Gastroesophageal sphincter (tissue), 4 donors: ENCODE measurements around the gene TAF4. TPM values are rescaled to one million over a fixed set of nuclear protein-coding genes. Genes with fewer than 3 reads are reported as not detected.

Experiments
- ATAC-seq: fragments of 150-250 bp; one replicate; pipeline ENCODE4 v1.9.1; 2016; ENCODE audit warnings: mild to moderate bottlenecking, moderate library complexity
- H3K27ac ChIP-seq, 4 donors: fragments of 200-600 bp; sonication (generic) in 3 of 4; 1 replicate in 3 of 4; 2 replicates in 1 of 4; pipeline ENCODE4 v1.5.1; 2016 to 2019
- H3K27me3 ChIP-seq: fragments of 200-600 bp; sonication (generic); one replicate; pipeline ENCODE4 v1.5.1; 2019
- H3K36me3 ChIP-seq, 2 donors: fragments of 200-600 bp; sonication (generic); one replicate each; pipeline ENCODE4 v1.5.1; 2019; ENCODE audit warnings: control low read depth in 1 of 2
- H3K4me1 ChIP-seq, 3 donors: fragments of 200-600 bp; sonication (generic); 1 replicate in 2 of 3; 2 replicates in 1 of 3; pipeline ENCODE4 v1.5.1; 2016 to 2019; ENCODE audit warnings: control low read depth in 2 of 3
- H3K4me3 ChIP-seq, 2 donors: fragments of 200-600 bp; sonication (generic); one replicate each; pipeline ENCODE4 v1.5.1; 2019; ENCODE audit warnings: mild to moderate bottlenecking in 1 of 2, moderate library complexity in 1 of 2
- H3K9me3 ChIP-seq, 3 donors: fragments of 200-600 bp; sonication (generic); one replicate each; pipeline ENCODE4 v1.5.1; 2017 to 2019; ENCODE audit warnings: control low read depth in 2 of 3
- EP300 ChIP-seq: sonication (generic); formaldehyde crosslinking; IDR thresholded peaks from one replicate; pipeline ENCODE4 v1.6.1; 2017; ENCODE audit warnings: antibody characterized with exemption, mild to moderate bottlenecking
- POLR2A ChIP-seq, 2 donors: fragments of 450-650 bp; IDR thresholded peaks; one replicate each; pipeline ENCODE4 v1.6.1; 2017; ENCODE audit warnings: antibody characterized with exemption in 2 of 2, mild to moderate bottlenecking in 2 of 2, moderate library complexity in 1 of 2
- POLR2AphosphoS5 ChIP-seq: sonication (generic); formaldehyde crosslinking; IDR thresholded peaks from one replicate; pipeline ENCODE4 v1.6.1; 2017; ENCODE audit warnings: antibody characterized with exemption
- WGBS, 2 donors: methylation state at CpG; one replicate each; pipeline ENCODE4 v1.1.5; 2018; ENCODE audit warnings: low coverage in 1 of 2; 5-methylcytosine and 5-hydroxymethylcytosine counted together
- total RNA-seq, 4 donors: library from RNA; depleted of rRNA; stranded (reverse); fragments of >200 nt; gene quantifications; one replicate each; pipeline ENCODE4 v1.1.0, GENCODE V29; 2016
- TF ChIP-seq, protein P1 (sequence below), 4 experiments: fragments of 200-600 bp in 2 of 4; fragments of 450-650 bp in 2 of 4; sonication (generic) in 1 of 4; IDR thresholded peaks; one replicate each; pipeline ENCODE4 v1.5.1; 2017 to 2019; ENCODE audit warnings: antibody characterized with exemption in 4 of 4, mild to moderate bottlenecking in 2 of 4, moderate library complexity in 2 of 4

Gene TAF4
- total RNA-seq, 4 donors from 2014 or later = 7.6 to 19.9 (median 15.5) TPM

DNA sequence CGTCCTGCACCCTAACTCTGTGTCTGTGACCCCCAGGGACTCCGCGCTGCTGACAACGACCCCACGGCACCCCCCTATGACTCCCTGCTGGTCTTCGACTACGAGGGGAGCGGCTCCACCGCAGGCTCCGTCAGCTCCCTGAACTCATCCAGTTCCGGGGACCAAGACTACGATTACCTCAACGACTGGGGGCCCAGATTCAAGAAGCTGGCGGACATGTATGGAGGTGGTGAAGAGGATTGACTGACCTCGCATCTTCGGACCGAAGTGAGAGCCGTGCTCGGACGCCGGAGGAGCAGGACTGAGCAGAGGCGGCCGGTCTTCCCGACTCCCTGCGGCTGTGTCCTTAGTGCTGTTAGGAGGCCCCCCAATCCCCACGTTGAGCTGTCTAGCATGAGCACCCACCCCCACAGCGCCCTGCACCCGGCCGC lies 129.0 kb downstream of the TAF4 start:
- TF ChIP-seq POLR2A (IDR thresholded peaks at IDR 0.05) = no peak
- TF ChIP-seq, protein P1, sequence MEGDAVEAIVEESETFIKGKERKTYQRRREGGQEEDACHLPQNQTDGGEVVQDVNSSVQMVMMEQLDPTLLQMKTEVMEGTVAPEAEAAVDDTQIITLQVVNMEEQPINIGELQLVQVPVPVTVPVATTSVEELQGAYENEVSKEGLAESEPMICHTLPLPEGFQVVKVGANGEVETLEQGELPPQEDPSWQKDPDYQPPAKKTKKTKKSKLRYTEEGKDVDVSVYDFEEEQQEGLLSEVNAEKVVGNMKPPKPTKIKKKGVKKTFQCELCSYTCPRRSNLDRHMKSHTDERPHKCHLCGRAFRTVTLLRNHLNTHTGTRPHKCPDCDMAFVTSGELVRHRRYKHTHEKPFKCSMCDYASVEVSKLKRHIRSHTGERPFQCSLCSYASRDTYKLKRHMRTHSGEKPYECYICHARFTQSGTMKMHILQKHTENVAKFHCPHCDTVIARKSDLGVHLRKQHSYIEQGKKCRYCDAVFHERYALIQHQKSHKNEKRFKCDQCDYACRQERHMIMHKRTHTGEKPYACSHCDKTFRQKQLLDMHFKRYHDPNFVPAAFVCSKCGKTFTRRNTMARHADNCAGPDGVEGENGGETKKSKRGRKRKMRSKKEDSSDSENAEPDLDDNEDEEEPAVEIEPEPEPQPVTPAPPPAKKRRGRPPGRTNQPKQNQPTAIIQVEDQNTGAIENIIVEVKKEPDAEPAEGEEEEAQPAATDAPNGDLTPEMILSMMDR (IDR thresholded peaks at IDR 0.05) = no peak
- no peak for TF ChIP-seq EP300
- TF ChIP-seq POLR2AphosphoS5 = no peak
- no peak overlapping the region for H3K27ac ChIP-seq
- H3K4me1 ChIP-seq = no peaks in the 10 kb centered on the region
- H3K27me3 ChIP-seq = peaks cover 44% of the 10 kb centered on the region
- no peaks in the 10 kb centered on the region for H3K36me3 ChIP-seq
- no peak for ATAC-seq
- no peaks in the 10 kb centered on the region for H3K9me3 ChIP-seq
- 63% methylated on average over 1 of the region's 29 CpGs; no CpG with 5 or more reads in 1 of the 2 donors for WGBS, 2 donors
- no peak overlapping the region for H3K4me3 ChIP-seq

DNA sequence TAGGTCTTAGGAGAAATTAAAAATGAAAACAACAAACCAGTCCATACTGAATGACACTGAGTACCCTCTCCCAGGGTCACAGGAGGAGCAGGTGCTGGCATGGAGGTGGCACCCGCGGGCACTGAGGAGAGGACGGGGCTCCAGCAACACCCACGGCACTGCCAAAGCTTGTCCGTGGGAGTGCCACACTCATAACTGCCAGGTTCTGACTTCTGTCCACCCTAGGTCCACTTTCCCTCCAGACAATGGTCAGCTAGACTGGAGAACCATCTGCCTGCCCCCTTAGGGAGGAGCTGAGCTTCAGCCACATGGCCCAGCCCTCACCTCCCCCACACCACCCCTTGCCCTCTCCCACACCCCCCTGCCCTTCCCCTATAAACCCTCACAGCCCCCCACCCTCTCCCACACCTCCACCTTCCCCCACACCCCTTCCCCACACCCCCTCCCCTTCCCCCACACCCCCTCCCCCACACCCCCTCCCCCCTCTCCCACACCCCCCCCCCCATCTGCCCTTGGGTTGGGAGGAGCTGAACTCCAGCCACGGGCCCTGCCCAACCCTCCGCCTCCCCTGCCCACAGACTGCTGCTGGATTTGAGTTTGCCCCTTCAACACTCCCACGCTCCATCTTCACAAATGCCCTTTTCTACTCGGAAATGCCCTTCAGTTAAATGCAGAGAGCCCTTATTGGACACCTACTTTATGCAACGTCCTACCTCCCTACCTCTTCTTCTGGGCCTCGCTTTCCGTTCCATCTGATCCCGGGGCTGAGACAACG lies 129.6 kb downstream of the TAF4 start:
- Histone ChIP-seq H3K27ac (no peak overlapping the region), H3K9me3 (no peaks in the 10 kb centered on the region), H3K27me3 (peaks cover 44% of the 10 kb centered on the region), H3K4me1 (no peaks in the 10 kb centered on the region), H3K4me3 (no peak overlapping the region), H3K36me3 (no peaks in the 10 kb centered on the region)
- ATAC-seq = no peak
- WGBS, 2 donors = 83% methylated on average over 5 to 13 of the region's 14 CpGs
- TF ChIP-seq EP300 = no peak
- no peak for TF ChIP-seq POLR2A (IDR thresholded peaks at IDR 0.05)
- no peak for TF ChIP-seq POLR2AphosphoS5
- TF ChIP-seq, protein P1 (IDR thresholded peaks at IDR 0.05) = no peak

DNA sequence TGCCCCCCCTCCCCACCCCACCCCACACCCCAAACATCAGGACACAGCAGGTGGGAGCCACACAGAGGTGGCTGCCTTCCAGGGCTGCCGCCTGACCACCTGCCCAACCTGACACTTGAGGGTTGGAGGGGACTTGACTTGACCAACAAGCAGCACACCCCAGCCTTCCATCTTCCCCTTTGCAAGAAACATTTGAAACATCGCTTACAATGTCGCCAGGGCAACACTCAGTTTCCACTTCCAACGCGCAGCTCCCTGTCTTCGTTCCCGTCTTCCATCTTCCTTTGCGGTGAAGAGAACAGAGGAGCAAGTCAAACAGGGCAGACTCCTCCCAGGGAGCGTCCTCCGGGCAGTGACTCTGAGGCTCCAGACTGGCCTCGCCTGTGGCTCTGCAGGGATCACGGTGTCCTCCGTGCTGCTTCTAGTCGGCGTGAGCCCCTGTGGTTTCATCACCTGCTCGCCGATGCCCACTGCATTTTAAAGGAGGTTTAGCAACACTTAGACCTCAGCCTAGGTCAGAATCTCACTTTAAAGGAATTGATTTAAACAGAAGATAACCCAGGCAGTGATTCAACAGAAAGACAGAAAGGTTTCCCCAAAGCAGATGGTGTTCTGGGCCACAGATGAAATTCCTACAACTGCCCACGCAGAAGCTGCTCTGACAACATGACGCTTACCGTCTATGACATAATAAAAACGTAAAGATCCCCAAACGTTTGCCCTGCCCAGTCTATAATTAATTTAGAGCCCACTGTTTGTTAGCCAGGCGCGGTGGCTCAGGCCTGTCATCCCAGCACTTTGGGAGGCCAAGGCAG lies 130.8 kb downstream of the TAF4 start:
- no peak for ATAC-seq
- whole genome bisulfite sequencing, 2 donors = 37 to 74% methylated on average over 6 to 16 of the region's 24 CpGs
- H3K27me3 ChIP-seq = peaks cover 44% of the 10 kb centered on the region
- no peaks in the 10 kb centered on the region for H3K36me3 ChIP-seq
- H3K9me3 ChIP-seq = no peaks in the 10 kb centered on the region
- TF ChIP-seq POLR2A (IDR thresholded peaks at IDR 0.05) (no peak), POLR2AphosphoS5 (no peak), EP300 (no peak)
- TF ChIP-seq, protein P1 (IDR thresholded peaks at IDR 0.05) = no peak
- no peak overlapping the region for H3K27ac ChIP-seq
- no peak overlapping the region for H3K4me3 ChIP-seq
- no peaks in the 10 kb centered on the region for H3K4me1 ChIP-seq

DNA sequence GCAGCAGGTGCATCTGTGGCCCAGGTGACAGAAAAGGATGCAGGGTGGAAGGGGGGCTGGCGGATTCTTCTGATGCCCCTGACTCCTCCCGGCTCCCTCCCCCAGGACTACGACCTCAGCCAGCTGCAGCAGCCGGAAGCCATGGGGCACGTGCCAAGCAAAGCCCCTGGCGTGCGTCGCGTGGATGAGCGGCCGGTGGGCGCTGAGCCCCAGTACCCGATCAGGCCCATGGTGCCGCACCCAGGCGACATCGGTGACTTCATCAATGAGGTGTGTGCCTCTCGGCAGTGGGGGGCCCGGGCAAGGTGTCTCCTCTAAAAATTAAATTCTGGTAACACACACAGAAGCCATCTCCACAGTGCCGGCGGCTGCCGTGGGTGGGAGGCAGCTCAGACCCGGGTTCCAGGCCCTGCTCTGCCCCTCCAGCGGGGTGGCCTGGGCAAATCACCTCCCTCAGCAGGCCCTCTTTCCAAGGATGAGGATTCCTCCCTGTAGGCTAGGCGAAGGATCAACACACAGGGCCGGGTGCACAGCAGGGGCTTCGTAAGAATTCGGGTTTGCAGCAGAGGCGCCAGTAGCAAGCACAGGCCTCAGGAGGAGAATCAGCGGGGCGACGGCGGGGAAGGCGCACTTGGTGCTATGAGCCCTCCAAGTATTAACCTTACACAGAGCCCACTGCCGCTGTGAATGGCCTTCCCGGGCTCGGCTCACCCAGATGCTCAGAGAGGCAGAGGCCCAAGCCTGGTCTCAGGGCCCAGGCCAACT lies 131.5 kb downstream of the TAF4 start:
- Histone ChIP-seq H3K27me3 (peaks cover 44% of the 10 kb centered on the region), H3K27ac (no peak overlapping the region), H3K36me3 (no peaks in the 10 kb centered on the region), H3K4me3 (no peak overlapping the region), H3K9me3 (no peaks in the 10 kb centered on the region), H3K4me1 (no peaks in the 10 kb centered on the region)
- TF ChIP-seq POLR2A (IDR thresholded peaks at IDR 0.05) = no peak
- TF ChIP-seq, protein P1 (IDR thresholded peaks at IDR 0.05) = no peak
- no peak for TF ChIP-seq POLR2AphosphoS5
- no peak for TF ChIP-seq EP300
- WGBS, 2 donors = 55% methylated on average over 13 of the region's 36 CpGs; no CpG with 5 or more reads in 1 of the 2 donors
- ATAC-seq = no peak
